ENCODE measurements around the gene DHX30. TPM values are rescaled to one million over a fixed set of nuclear protein-coding genes. Genes with fewer than 3 reads are reported as not detected.

DHX30 gene
- total and polyA plus RNA-seq, 2 experiments from 2014 or later = 47.8 to 51.3 TPM

DNA sequence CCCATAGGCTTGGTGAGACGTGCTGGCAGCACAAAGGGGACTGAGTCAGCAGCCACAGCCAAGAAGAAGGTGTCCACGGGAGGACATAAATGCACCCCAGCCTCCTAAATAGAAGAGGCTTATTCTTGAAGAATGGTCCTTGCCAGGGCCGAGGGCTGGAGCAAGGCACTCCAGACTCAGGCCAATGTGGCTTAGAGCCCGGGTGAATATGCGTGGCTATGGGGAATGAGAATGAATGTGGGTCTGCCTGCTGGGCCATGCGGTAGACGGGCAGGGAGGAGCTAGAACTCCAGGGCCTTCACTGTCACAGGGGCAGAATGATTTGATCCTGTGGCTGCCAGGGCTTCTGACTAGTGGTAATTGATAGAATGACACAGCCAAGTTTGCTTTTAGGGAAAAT lies 34.0 kb downstream of the DHX30 start:
- Histone ChIP-seq H3K9me2 (replicated peaks; ENCODE audit: insufficient read depth) (no peaks in the 10 kb centered on the region), H2AFZ (no peak overlapping the region), H3K9me3 (ENCODE audit: low read depth) (no peaks in the 10 kb centered on the region), H3K27me3 (no peaks in the 10 kb centered on the region), H4K20me1 (ENCODE audit: insufficient read depth, poor library complexity, severe bottlenecking) (no peaks in the 10 kb centered on the region), H3K27ac (no peak overlapping the region), H3K36me3 (replicated peaks; ENCODE audit: insufficient read depth, low read depth) (no peaks in the 10 kb centered on the region), H3K4me2 (no peak overlapping the region), H3K79me2 (no peaks in the 10 kb centered on the region), H3K4me3 (no peak overlapping the region), H3K4me1 (ENCODE audit: insufficient read depth) (no peaks in the 10 kb centered on the region)
- WGBS (ENCODE audit: low lambda C conversion rate, missing lambda C conversion rate) = 91% methylated on average over 7 of the region's 7 CpGs
- DNase-seq (ENCODE audit: low spot score) = no peak
- TF ChIP-seq, protein P1, sequence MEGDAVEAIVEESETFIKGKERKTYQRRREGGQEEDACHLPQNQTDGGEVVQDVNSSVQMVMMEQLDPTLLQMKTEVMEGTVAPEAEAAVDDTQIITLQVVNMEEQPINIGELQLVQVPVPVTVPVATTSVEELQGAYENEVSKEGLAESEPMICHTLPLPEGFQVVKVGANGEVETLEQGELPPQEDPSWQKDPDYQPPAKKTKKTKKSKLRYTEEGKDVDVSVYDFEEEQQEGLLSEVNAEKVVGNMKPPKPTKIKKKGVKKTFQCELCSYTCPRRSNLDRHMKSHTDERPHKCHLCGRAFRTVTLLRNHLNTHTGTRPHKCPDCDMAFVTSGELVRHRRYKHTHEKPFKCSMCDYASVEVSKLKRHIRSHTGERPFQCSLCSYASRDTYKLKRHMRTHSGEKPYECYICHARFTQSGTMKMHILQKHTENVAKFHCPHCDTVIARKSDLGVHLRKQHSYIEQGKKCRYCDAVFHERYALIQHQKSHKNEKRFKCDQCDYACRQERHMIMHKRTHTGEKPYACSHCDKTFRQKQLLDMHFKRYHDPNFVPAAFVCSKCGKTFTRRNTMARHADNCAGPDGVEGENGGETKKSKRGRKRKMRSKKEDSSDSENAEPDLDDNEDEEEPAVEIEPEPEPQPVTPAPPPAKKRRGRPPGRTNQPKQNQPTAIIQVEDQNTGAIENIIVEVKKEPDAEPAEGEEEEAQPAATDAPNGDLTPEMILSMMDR (IDR thresholded peaks at IDR 0.05; ENCODE audit: poor library complexity) = no peak
- TF ChIP-seq EZH2phosphoT487 (IDR thresholded peaks at IDR 0.05; ENCODE audit: low read depth, severe bottlenecking, unreplicated experiment) (no peak), EZH2 (IDR thresholded peaks at IDR 0.05; ENCODE audit: borderline replicate concordance) (no peak)

DNA sequence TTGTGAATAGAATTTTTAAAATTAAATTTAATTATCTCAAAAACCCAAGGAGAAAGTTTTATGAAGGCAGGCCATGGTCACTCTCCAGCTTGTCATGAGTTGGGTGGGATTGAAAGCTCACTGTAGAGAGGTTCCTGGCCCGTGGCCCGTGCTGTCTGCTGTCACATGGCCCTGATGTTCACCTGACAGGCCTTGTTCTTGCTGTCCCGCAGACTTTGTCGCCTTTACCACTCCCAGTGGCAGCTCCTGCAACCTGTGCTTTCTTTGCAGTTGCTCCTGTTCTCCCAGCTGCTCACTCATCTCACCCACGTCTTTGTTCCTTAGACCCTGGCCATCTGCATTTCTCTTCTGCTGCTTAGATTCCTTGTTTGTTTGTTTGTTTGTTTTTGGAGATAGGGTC lies 35.6 kb downstream of the DHX30 start:
- H3K9me3 ChIP-seq (ENCODE audit: low read depth) = no peaks in the 10 kb centered on the region
- H3K4me1 ChIP-seq (ENCODE audit: insufficient read depth) = no peaks in the 10 kb centered on the region
- no peak for DNase-seq (ENCODE audit: low spot score)
- H3K79me2 ChIP-seq = no peaks in the 10 kb centered on the region
- H3K36me3 ChIP-seq (replicated peaks; ENCODE audit: insufficient read depth, low read depth) = no peaks in the 10 kb centered on the region
- no peak overlapping the region for H3K4me2 ChIP-seq
- TF ChIP-seq, protein P1 (IDR thresholded peaks at IDR 0.05; ENCODE audit: poor library complexity) = no peak
- TF ChIP-seq EZH2phosphoT487 (IDR thresholded peaks at IDR 0.05; ENCODE audit: low read depth, severe bottlenecking, unreplicated experiment) (no peak), EZH2 (IDR thresholded peaks at IDR 0.05; ENCODE audit: borderline replicate concordance) (no peak)
- WGBS (ENCODE audit: low lambda C conversion rate, missing lambda C conversion rate) = 93% methylated on average over 5 of the region's 5 CpGs
- H3K27ac ChIP-seq = no peak overlapping the region
- H4K20me1 ChIP-seq (ENCODE audit: insufficient read depth, poor library complexity, severe bottlenecking) = no peaks in the 10 kb centered on the region
- H2AFZ ChIP-seq = no peak overlapping the region
- no peaks in the 10 kb centered on the region for H3K9me2 ChIP-seq (replicated peaks; ENCODE audit: insufficient read depth)
- H3K27me3 ChIP-seq = no peaks in the 10 kb centered on the region
- H3K4me3 ChIP-seq = no peak overlapping the region

DNA sequence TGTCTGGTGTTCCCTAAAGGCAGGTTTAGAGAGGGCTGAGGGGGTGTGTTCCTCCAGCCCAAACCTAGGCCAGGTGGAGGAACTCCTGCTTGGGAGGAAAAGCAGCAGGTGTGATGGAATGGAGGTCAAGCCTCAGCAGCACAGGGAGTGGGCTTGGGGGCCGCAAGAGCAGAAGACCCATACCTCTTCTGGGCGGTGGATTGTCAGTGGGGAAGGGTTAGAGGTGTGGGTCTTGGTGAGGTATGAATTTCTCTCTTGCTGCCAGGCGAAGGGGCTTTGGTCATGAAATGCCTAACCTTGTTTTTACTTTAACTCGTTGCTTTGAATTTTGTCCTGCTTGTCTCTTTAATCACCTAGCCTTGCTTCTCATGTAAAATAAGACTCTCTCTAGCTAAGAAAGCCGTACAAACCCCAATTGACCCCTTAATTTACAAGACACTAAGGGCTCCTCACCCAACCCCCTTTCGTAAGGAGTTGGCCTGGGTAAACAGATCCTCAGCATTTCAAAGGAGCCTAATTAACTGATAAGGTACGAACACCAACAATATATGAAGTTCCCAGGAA lies 38.9 kb downstream of the DHX30 start:
- Histone ChIP-seq H3K4me3 (no peak overlapping the region), H3K9me2 (replicated peaks; ENCODE audit: insufficient read depth) (no peaks in the 10 kb centered on the region), H3K4me1 (ENCODE audit: insufficient read depth) (no peaks in the 10 kb centered on the region), H3K36me3 (replicated peaks; ENCODE audit: insufficient read depth, low read depth) (no peaks in the 10 kb centered on the region), H2AFZ (no peak overlapping the region), H3K79me2 (no peaks in the 10 kb centered on the region), H4K20me1 (ENCODE audit: insufficient read depth, poor library complexity, severe bottlenecking) (no peaks in the 10 kb centered on the region), H3K4me2 (no peak overlapping the region), H3K27me3 (no peaks in the 10 kb centered on the region), H3K27ac (no peak overlapping the region), H3K9me3 (ENCODE audit: low read depth) (no peaks in the 10 kb centered on the region)
- no peak for TF ChIP-seq EZH2phosphoT487 (IDR thresholded peaks at IDR 0.05; ENCODE audit: low read depth, severe bottlenecking, unreplicated experiment)
- TF ChIP-seq EZH2 (IDR thresholded peaks at IDR 0.05; ENCODE audit: borderline replicate concordance) = no peak
- TF ChIP-seq, protein P1 (IDR thresholded peaks at IDR 0.05; ENCODE audit: poor library complexity) = no peak
- no peak for DNase-seq (ENCODE audit: low spot score)
- WGBS (ENCODE audit: low lambda C conversion rate, missing lambda C conversion rate) = 63% methylated on average over 7 of the region's 7 CpGs
